ENCODE results near the gene NOS2. TPM values are rescaled to one million over a fixed set of nuclear protein-coding genes. Genes with fewer than 3 reads are reported as not detected.
"Not testable (repeated sequence)": the region's sequence is repeated elsewhere in the genome, so short reads cannot be mapped to it uniquely, and the experiment has no call there.

The NOS2 gene
- not detected for polyA plus RNA-seq (2013, experiment 1 of 2; ENCODE audit: insufficient read length)
- polyA plus RNA-seq (2013, experiment 2 of 2; ENCODE audit: insufficient read length) = not detected

DNA sequence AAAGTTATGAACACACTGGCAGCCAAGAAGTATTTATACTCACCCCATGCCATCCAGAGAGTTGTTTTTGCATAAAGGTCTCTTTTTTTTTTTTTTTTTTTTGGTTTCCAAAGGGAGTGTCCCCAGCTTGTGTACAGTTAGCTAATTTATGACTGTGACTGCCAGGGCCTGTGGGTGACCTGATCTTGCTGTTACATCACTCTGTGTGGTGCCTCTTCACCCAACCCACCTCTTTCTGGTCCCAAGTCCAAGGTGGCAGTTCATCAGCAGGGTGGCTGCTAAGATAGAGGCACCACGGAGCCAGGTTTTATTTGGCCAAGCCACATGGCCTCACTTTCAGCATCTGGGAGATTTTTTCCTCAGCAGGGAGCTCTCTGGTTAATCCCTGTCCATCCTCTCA lies at the start of gene NOS2:
TSS of gene NOS2 (minus strand) at position 8 of the 400 bp plus-strand sequence. CDS start 1,720 bp downstream, outside the sequence.
- DNase-seq = no peak

DNA sequence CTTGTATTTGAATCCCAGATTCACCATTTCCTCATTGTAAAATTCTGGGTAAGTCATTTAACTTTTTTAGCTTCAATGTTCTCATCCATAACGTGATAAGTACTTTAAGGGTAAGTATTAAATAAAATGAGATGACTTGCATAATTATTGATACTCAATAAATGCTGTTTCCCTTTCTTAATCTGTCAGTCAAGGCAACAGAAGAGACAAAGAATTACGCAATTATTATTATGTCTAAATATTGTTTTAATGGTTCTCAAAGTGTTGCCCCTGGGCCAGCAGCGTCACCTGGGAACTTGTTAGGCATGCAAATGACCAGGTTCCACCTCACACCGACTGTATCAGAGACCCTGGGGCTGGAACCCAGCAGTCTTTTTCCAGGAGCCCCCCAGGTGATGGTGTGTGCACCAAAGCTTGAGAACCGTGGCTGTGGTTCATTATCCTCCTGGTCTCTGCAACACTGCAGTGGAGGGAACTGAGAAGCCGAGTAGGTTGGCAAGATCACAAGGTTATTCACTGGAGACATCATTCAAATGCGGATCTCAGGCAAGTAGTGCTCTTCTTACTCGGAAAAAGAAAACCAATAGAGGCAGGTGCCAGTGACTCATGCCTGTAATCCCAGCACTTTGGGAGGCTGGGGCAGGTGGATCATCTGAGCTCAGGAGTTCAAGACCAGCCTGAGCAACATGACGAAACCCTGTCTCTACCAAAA lies 49.3 kb upstream of the NOS2 start:
- no peak for DNase-seq

DNA sequence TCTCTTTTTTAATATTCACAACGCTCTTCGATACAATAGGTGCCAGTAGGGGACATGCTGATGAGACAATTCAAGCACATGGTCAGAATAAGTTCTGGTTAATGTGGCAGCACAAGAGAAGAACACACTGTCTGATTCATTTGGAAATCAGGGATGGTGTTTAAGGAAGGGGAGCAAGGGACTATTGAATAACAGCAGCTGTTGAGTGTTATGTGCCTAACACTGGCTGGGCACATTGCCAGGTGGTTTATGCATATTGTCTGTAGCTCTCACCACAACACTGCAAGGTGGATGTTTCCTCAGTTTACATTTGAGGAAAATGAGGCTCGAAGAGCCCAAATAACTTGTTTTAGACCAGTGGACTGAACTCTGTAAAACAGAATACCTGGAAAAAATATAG lies 48.6 kb upstream of the NOS2 start:
- no peak for DNase-seq

DNA sequence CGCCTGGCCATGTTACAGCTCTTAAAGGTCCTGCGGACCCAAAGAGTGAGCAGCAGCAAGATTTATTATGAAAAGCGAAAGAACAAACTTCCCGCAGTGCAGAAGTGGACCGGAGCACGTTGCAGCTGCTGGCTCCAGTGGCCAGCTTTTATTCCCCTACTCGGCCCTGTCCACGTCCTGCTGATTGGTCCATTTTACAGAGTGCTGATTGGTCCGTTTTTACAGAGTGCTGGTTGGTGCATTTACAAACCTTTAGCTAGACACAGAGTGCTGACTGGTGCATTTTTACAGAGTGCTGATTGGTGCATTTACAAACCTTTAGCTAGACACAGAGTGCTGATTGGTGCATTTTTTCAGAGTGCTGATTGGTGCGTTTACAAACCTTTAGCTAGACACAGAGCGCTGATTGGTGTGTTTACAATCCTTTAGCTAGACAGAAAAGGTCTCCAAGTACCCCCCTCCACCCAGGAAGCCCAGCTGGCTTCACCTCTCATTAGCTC lies 46.5 kb upstream of the NOS2 start:
- DNase-seq = not testable (repeated sequence)

DNA sequence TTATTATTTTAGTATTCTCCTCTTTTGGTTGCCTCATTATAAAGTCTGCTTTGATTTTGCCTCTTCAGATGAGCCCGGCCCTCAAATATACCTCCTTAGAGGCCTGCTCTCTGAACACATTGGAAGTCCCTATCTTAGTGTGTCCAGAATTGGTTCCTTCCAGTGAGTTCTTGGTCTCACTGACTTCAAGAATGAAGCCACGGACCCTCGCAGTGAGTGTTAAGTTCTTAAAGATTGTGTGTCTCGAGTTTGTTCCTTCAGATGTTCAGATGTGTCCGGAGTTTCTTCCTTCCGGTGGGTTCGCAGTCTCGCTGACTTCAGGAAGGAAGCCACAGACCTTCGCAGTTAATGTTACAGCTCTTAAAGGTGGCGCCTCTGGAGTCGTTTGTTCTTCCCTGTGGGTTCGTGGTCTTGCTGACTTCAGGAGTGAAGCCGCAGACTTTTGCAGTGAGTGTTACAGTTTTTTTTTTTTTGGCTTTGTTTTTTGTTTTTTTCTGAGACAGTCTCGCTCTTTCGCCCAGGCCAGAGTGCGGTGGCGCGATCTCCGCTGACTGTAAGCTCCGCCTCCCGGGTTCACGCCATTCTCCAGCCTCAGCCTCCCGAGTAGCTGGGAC lies 45.8 kb upstream of the NOS2 start:
- DNase-seq = no peak

DNA sequence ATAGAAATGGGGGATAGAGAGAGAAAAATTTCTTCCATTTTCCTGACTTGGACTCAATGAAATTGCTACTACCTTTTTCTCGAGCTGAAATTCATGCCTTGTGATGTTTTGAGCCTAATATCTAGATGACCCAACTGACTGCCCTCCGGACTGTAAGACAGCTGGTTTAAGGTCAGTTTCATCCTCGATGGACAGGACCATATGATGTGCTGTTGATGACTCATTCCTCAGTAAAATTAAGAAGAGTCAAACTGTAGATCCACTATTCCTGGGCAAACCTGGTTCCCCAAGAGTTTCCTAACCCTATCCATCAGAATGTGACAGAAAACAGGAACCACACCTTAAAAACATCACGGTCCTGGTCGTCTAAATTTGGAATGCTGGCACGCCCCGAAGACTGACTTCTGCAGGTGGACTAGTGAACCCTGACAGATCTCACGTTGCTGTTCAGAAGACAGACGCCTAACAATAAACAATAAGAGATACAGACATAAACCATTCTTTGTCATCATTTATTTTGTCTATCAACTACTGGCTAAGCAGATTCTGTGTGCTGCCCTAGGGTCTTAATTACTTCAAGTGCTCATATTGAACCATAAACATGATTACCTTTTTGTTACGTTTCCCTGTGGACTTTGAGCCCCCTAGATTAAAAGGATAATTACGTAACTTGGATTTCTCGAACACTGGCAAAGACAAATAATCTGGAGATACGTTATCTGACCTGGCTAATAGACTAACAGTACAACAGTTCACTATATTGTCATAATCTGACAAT lies 45.1 kb upstream of the NOS2 start:
- no peak for DNase-seq

DNA sequence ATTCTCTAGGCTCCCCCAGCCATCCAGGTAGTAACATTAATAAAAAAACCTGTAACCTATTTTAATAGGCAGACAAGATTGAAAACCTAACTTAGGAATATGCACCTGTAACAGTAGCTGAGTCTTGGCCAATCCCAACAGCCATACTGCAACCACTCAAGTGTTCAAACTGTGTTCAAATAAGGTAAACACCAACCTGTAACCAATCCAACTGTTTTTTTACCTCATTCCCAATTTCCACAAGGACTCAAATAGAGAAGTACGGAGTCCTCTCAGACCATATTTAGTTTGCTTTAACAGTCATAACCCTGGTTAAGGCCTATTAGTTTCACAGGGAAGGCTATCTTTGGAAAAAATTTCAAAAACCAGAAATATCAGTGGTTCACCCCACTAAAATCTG lies 40.4 kb upstream of the NOS2 start:
- no peak for DNase-seq

DNA sequence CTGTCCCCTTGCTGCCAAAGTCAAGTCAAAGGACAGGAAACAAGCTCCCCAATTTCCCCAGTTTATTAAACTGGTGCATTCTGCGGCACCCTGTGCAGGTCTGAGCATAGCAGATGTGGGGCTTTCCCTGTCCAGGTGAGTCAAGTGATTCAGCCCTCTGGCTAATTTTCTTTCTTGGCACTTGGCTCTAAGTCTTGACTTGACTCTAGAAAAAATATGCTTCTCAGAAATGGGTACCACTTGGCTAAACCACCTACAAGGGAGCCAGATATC lies 40.0 kb upstream of the NOS2 start:
- DNase-seq = not testable (repeated sequence)

DNA sequence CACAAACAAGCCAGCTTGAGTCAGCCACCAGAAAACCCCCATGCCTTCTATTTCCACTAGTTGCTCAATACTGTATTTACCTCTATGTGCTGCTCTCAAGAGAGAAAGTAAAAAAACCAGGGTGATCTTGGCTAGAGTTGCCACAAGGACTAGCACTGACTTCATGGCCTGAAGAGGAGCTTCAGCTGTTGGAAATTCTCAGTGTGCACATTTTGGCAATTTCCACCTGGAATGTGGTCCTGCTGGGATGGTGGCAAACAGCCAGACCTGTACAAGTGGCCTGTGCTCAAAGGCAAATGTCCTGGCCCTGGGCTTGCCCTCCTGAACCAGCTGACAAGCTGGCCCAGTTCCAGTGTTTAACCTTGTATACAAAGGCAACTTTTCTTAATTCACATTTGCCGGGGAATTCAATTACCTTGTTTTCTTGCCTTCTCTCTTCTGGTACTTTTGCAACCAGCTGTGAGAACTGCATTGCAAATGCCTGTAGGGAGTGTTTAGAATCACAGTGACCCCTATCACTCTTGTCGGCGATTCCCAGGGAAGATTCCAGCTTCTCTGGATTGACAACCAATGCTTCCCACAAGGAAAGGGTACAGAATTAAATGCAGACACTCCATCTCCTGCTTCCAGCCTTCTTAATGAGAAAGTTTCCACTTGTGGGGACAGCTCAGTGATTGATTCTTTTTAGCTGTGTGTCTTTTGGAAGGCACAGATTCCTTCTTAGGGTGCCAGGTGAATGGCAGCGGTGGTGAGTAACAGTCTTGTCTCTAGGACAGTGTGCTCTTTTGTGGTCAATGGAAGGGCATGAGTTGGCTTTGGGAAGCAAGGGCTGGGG lies 39.5 kb upstream of the NOS2 start:
- not testable (repeated sequence) for DNase-seq

DNA sequence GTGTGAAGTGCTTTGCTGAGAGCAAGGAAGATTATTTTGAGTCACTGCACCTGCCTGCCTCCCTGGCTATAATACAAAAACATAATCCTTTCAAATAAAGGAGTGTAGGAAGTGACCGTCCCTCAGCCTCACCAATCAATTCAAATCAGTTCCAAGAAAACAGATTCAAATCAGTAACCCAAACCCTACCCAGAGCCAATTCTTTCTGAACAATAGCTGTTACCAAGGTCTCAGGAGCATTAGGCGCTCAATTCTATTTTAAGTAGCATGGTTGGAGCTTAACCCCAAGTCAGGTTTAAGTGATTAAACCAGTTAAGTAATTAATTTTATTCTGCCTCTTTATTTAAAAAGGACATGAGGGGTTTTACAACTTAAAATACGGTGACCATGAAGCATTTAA lies 38.3 kb upstream of the NOS2 start:
- not testable (repeated sequence) for DNase-seq

DNA sequence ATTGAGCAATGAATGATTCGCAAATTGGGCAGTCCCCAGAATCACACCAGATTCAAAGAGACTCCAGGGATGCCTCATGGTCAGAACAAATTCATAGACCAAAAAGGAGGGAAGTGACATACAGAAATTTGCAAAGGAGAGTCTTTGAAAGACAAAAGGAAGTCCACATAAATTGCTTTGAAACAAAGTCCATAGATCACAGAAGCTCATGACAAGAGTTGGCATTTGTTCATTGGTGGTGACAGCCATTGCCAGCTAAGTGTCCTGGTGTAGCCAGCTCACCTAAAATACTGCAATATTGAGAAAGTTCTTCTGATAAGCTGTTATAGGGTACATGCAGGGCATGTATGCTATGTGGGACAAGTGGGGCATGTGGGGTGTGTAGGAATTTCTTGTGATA lies 37.4 kb upstream of the NOS2 start:
- DNase-seq = not testable (repeated sequence)

DNA sequence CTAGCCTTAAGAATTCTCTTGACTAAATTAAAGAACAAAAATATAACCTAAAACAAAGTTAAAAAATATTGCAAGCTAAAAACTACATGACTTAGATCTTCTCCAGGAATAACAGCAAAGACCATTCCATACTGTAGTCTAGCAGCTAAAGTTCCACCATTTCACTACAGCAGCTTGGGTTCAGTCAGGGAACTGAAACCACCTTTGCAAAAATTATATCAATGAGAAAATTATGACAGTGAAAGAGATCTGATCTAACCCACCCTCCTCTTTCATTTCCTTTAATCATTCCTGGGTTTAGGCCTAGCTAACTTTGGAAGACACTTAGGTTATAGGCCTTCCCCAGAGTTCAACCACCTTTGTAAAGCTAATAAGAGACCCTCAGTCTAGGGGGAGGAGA lies 36.3 kb upstream of the NOS2 start:
- DNase-seq = no peak

DNA sequence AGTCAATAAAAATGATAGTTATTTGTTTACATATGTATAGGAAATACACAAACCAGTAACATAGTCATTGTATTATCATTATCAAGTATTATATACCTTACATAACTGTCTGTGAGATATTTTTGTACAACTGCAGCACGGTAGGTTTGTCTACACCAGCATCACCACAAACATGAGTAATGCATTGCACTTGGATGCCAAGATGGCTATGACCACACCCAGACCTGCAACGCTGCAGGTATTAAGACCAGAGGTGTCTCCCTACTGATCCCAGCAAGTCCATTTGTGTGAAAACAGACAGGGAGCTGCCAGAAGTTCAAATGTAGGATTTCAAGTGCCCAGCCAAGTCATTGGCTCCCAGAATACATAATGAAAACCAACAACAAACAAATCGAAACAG lies 34.2 kb upstream of the NOS2 start:
- DNase-seq = no peak

DNA sequence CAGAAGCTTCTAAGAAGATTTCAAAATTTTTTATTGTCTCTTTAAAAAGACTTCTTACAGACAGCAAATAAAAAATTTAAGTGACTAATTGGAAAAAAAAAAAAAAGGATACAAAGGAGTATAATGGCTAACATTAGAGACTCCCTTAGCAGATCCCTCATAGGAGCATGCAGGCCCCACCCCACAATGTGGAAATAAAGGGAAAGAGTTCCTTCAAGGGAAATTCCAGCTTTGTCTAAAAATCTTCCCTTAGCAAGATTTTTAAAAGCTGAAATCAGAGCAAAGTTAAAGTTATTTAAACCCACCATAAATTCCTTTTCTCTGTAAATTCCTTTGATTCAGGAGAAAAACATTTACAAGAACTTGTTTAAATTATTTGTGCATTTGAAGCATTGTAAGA lies 32.5 kb upstream of the NOS2 start:
- no peak for DNase-seq

DNA sequence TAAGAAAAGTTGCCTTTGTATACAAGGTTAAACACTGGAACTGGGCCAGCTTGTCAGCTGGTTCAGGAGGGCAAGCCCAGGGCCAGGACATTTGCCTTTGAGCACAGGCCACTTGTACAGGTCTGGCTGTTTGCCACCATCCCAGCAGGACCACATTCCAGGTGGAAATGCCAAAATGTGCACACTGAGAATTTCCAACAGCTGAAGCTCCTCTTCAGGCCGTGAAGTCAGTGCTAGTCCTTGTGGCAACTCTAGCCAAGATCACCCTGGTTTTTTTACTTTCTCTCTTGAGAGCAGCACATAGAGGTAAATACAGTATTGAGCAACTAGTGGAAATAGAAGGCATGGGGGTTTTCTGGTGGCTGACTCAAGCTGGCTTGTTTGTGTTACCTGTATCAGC lies 29.6 kb upstream of the NOS2 start:
- not testable (repeated sequence) for DNase-seq

DNA sequence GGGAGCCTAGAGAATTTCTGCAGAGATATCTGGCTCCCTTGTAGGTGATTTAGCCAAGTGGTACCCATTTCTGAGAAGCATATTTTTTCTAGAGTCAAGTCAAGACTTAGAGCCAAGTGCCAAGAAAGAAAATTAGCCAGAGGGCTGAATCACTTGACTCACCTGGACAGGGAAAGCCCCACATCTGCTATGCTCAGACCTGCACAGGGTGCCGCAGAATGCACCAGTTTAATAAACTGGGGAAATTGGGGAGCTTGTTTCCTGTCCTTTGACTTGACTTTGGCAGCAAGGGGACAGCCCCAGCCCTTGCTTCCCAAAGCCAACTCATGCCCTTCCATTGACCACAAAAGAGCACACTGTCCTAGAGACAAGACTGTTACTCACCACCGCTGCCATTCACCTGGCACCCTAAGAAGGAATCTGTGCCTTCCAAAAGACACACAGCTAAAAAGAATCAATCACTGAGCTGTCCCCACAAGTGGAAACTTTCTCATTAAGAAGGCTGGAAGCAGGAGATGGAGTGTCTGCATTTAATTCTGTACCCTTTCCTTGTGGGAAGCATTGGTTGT lies 28.9 kb upstream of the NOS2 start:
- DNase-seq = not testable (repeated sequence)

DNA sequence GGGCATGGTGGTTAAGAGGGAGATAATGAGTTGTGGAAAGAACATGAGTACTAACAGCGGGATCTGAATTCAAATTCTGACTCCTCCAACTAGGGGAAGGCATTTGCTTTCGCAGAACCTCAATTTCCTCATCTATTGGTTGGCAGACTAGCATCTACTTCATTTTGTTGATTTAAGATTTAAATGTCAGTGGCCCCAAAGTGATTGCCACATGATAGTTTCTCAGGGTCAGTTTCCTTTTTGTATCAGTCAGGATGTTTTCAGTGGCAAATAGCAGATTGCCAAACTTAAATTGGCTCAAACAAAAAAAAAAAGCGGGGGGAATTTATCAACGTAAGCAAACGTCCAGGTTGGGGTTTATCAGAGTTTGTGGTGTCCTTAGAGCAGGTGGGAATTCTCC lies 25.1 kb upstream of the NOS2 start:
- DNase-seq = no peak

DNA sequence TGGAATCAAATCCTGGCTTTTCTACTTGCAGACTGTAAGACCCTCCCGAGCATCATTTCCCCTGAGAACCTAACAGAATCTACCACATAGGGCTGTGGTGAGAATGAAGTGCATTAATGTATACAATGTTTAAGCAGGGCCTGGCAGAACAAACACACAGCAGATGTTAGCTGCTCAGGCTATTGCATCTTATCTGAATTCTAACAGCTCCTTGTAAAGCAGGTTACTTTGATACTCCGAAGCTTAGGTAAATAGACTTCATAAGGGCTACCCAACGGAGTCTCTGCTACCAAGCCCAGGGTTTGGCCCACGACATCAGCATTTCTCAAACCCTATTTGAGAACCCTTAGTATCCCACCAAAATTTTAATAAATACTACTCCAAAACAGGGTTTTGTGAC lies 24.4 kb upstream of the NOS2 start:
- no peak for DNase-seq

DNA sequence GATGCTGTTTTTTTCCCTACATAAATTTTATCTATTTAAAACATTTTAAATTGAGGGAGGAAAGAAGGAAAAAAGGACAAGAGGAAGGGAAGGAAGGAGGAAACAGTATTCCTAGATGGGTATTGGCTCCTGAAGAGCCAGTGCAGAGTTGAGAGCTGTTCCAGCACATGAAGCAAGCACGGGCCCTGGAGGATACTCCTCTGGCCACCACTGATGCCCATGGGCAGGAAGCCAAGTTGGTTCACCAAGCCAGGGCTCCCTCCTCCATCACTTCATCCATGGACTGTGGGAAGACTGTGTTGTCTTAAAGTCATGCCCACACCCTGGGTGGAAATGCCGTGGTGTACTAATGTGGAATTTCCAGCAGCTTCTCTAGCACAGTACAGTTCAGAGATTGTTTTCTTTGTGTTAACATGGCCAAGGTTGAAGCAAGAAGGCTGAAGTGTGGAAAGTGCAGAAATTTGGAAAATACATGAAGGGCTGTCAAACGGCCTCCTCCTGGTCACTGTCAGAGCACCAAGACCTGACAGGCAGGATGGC lies 23.9 kb upstream of the NOS2 start:
- DNase-seq = no peak

DNA sequence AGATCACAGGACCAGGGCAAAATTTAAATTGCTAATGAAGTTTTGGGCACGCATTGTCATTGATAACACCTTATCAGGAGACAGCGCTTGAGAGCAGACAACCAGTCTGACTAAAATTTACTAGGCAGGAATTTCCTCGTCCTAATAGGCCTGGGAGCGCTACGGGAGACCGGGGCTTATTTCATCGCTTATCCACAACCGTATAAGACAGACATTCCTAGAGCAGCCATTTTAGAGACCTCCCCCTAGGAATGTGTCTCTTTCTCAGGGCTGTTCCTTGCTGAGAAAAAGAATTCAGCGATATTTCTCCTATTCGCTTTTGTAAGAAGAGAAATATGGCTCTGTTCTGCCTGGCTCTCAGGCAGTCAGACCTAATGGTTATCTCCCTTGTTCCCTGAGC lies 21.8 kb upstream of the NOS2 start:
- DNase-seq = not testable (repeated sequence)

DNA sequence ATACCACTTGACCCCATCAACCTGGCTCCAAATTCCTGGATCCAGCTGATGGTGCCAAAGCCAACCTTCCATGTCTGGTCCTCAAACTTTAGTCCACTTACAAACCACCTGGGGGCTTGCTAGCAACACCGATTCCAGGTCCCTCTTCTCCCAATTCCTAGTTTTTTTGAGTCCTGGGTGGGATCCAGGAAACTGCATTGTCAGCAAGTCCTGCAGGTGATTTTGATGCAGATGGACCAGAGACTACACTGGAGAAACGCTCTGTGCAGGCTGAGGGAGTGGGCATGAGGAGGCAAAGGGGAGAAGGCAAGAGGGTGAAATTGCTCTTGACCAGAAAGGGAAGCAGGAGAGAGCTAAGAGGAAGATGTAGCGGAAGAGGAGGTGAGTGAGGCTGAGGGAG lies 21.0 kb upstream of the NOS2 start:
- no peak for DNase-seq

DNA sequence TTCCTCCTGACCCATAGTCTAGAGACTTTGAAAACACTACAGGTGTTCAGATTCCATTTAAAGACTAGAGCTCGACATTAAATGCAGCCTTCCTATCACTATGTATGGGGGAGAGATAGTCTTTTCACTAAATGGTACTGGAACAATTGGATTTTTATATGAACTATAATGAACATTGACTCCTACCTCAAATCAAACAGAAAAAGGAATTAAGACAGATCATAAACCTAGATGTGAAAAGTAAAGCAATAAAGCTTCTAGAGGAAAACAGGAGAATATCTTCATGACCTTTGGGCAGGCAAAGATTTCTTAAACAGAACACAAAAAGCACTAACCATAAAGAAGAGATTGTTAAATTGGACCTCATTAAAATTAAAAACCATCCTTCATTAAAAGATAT lies 18.8 kb upstream of the NOS2 start:
- DNase-seq = no peak
